ENCODE measurements around the gene STH.

DNA sequence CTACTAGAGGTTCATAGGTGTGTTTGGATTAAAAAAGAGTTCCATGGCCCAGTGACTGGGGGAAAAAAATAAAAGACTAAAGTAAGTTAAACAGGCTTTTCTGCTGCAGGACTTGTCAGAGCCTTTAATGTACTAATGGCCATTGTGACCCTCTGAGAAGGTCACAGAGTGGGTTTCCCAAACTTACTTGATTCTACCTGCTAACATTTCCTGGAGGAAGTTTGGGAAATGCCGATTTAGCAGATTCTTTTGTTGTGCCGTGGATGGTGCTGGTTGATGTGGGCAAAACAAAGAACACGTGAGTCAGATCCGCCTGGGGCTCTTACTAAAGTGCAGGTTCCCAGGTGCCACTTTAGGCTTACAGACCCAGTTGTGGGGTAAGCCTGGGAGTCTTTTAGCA is 13.6 kb upstream of the STH start:
- TF ChIP-seq EZH2phosphoT487 (IDR thresholded peaks at IDR 0.05; ENCODE audit: borderline replicate concordance, low read length), result no peak
- TF ChIP-seq, protein P1, sequence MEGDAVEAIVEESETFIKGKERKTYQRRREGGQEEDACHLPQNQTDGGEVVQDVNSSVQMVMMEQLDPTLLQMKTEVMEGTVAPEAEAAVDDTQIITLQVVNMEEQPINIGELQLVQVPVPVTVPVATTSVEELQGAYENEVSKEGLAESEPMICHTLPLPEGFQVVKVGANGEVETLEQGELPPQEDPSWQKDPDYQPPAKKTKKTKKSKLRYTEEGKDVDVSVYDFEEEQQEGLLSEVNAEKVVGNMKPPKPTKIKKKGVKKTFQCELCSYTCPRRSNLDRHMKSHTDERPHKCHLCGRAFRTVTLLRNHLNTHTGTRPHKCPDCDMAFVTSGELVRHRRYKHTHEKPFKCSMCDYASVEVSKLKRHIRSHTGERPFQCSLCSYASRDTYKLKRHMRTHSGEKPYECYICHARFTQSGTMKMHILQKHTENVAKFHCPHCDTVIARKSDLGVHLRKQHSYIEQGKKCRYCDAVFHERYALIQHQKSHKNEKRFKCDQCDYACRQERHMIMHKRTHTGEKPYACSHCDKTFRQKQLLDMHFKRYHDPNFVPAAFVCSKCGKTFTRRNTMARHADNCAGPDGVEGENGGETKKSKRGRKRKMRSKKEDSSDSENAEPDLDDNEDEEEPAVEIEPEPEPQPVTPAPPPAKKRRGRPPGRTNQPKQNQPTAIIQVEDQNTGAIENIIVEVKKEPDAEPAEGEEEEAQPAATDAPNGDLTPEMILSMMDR (IDR thresholded peaks at IDR 0.05; ENCODE audit: low read depth, low read length, poor library complexity, severe bottlenecking), result no peak
